Ascending aorta (tissue), 2 donors: ENCODE results near the gene IFIT1B. TPM values are rescaled to one million over a fixed set of nuclear protein-coding genes. Genes with fewer than 3 reads are reported as not detected.

Source experiments
- DNase-seq, 2 donors: peaks; one replicate each; pipeline ENCODE4 v3.0.0-alpha.2; 2019; ENCODE audit warnings: low spot score in 2 of 2
- H3K27ac ChIP-seq, 2 donors: fragments of 200-600 bp; sonication (generic); one replicate each; pipeline ENCODE4 v1.5.1; 2016 to 2017; ENCODE audit warnings: mild to moderate bottlenecking in 1 of 2
- H3K27me3 ChIP-seq: fragments of 200-600 bp; sonication (generic); one replicate; pipeline ENCODE4 v1.5.1; 2017
- H3K36me3 ChIP-seq, 2 donors: fragments of 200-600 bp; sonication (generic); one replicate each; pipeline ENCODE4 v1.5.1; 2016
- H3K4me1 ChIP-seq, 2 donors: fragments of 200-600 bp; sonication (generic); one replicate each; pipeline ENCODE4 v1.5.1; 2016 to 2017; ENCODE audit warnings: mild to moderate bottlenecking in 1 of 2
- H3K4me3 ChIP-seq, 2 donors: fragments of 200-600 bp; sonication (generic); one replicate each; pipeline ENCODE4 v1.5.1; 2016 to 2017; ENCODE audit warnings: mild to moderate bottlenecking in 1 of 2
- H3K9me3 ChIP-seq, 2 donors: fragments of 200-600 bp; sonication (generic); one replicate each; pipeline ENCODE4 v1.5.1; 2016
- intact Hi-C: fragments of 100-400 bp; cut with DNase I; formaldehyde crosslinking; loops from one replicate; pipeline ENCODE4 v1.15.1; 2023
- total RNA-seq: library from RNA; depleted of rRNA; stranded (reverse); fragments of >200 nt; gene quantifications from one replicate; pipeline ENCODE4 v1.1.0, GENCODE V29; 2016
- TF ChIP-seq, protein P1 (sequence below), 3 experiments: fragments of 200-600 bp in 2 of 3; fragments of 450-650 bp in 1 of 3; sonication (generic) in 2 of 3; IDR thresholded peaks; one replicate each; pipeline ENCODE4 v1.5.1; 2016 to 2019; ENCODE audit warnings: antibody characterized with exemption in 3 of 3, mild to moderate bottlenecking in 1 of 3, moderate library complexity in 1 of 3

Gene IFIT1B
- total RNA-seq, 1 donor from 2014 or later: not detected

DNA sequence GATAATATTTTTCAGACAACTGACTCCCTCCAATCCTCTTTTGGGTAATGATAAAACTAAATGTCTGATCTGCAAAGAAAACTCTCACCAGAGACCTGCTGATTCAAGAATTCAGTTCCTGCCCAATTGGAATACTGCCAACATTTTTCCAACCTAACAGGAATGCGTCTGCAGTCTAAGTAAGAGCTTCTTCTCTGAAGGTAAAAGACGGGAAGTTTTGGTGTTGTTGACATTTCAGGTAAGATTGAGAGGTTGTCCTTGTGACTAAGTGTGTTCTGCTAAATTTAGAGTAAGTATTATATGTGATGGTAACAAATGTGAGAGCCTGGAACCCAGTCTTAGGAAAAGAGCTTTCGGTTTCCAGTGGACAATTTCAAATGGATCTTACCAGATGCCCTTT is 54.1 kb downstream of the IFIT1B start:
- DNase-seq: no peak
- Histone ChIP-seq H3K4me3 (no peak overlapping the region), H3K36me3 (no peaks in the 10 kb centered on the region), H3K27me3 (no peaks in the 10 kb centered on the region), H3K4me1 (no peaks in the 10 kb centered on the region), H3K27ac (no peak overlapping the region), H3K9me3 (no peaks in the 10 kb centered on the region)
- intact Hi-C loops: no loop called here
- TF ChIP-seq, protein P1, sequence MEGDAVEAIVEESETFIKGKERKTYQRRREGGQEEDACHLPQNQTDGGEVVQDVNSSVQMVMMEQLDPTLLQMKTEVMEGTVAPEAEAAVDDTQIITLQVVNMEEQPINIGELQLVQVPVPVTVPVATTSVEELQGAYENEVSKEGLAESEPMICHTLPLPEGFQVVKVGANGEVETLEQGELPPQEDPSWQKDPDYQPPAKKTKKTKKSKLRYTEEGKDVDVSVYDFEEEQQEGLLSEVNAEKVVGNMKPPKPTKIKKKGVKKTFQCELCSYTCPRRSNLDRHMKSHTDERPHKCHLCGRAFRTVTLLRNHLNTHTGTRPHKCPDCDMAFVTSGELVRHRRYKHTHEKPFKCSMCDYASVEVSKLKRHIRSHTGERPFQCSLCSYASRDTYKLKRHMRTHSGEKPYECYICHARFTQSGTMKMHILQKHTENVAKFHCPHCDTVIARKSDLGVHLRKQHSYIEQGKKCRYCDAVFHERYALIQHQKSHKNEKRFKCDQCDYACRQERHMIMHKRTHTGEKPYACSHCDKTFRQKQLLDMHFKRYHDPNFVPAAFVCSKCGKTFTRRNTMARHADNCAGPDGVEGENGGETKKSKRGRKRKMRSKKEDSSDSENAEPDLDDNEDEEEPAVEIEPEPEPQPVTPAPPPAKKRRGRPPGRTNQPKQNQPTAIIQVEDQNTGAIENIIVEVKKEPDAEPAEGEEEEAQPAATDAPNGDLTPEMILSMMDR (IDR thresholded peaks at IDR 0.05): no peak

Other genes with a start within 250 kb of the IFIT1B start
- gene CH25H, start 170.7 kb upstream of the IFIT1B start, total RNA-seq: 1.7 TPM
- 57.9 TPM for gene LIPA, start 126.3 kb upstream of the IFIT1B start, total RNA-seq
- 0.85 TPM for gene IFIT2, start 76.0 kb upstream of the IFIT1B start, total RNA-seq
- gene IFIT3, start 50.1 kb upstream of the IFIT1B start, total RNA-seq: 1.9 TPM
- 28.5 TPM for gene IFIT1, start 14.6 kb downstream of the IFIT1B start, total RNA-seq
- 3.3 TPM for gene IFIT5, start 36.5 kb downstream of the IFIT1B start, total RNA-seq
- not detected for gene SLC16A12, start 157.5 kb downstream of the IFIT1B start, total RNA-seq